ENCODE data around the gene ENTPD2.

ENTPD2 gene

DNA sequence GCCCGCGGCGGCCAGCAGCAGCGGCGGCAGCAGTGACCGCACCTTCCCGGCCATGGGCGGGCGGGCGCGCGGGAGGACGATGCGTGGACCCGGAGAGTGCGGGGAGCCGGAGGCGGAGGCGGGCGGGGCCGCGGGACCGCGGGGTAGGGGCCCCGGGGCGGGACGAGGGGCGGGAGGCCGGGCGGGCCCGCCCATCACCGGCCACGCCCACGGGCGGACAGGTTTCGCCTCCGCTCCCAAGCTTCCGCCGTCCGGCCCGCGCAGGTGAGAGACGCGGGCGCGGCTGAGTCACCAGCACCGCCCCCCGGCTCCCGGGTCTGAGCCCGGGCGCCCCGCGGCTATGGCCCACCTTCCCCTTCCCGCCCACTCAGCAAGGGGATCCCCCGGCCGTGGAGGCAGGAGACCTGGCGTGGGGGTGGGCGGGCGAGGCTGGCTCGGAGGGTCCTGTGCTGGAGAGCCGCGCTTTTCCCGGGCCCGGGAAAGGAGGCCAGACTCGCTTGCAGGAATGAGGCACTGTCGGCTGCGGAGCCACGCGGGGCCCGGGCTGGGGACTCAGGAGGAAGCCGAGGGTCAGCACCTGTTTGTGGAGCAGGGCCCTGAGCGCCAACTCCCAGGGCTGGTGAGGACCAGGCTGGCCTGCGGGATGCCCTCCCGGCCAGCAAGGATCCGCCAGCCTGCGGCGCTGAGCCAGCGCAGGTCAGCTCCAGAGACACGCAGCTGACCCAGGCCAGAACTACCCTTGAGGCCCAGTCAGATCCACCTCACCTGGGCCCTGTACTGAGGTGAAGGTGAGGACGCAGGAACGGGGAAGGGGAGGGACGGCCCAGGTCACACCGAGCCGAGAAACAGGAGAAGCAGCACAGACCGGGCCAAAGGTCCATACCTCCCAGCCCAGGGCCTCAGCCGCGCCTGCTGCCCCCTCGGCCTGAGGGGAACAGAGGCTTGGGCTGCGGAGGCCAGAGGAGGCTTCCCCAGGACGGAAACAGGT is at the start of gene ENTPD2:
Gene ENTPD2, minus strand, starts transcription at position 118 of the 988 bp plus-strand sequence. Its CDS starts 64 bp downstream, at position 54.
- peak in 1 of 6 experiments; percentile 26 for DNase-seq

DNA sequence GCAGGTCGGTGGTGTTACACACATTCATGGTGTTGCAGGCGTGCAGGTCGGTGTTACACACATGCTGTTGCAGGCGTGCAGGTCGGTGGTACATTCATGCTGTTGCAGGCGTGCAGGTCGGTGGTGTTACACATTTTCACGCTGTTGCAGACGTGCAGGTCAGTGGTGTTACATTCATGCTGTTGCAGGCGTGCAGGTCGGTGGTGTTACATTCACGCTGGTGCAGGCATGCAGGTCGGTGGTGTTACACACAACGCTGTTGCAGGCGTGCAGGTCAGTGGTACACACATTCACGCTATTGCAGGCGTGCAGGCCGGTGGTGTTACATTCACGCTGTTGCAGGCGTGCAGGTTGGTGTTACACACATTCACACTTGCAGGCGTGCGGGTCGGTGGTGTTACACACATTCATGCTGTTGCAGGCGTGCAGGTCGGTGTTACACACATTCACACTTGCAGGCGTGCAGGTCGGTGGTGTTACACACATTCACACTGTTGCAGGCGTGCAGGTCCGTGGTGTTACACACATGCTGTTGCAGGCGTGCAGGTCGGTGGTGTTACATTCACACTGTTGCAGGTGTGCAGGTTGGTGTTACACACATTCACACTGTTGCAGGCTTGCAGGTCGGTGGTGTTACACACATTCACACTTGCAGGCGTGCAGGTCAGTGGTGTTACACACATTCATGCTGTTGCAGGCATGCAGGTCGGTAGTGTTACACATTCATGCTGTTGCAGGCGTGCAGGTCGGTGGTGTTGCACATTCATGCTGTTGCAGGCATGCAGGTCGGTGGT is 49.5 kb upstream of the ENTPD2 start:
- no peak for DNase-seq

DNA sequence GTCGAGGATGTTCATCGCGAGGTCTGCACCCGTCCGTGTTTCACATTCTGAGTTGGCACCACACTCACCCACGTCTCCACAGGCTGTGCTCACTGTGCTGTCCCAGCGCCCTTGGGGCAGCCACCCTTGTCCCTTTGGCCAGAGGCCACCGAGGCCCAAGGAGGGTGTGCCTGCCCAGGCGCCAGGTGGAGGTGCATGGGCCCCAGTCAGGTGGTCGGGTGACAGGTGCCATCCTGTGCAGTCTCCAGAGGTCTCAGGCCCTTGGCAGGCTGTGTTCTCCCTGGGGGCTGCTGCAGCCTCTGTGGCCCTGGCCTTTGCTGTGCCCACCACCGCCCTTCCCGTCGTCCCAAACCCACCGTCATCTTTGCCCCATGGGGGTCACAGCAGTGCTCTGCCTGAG is 45.4 kb upstream of the ENTPD2 start:
- DNase-seq = no peak

DNA sequence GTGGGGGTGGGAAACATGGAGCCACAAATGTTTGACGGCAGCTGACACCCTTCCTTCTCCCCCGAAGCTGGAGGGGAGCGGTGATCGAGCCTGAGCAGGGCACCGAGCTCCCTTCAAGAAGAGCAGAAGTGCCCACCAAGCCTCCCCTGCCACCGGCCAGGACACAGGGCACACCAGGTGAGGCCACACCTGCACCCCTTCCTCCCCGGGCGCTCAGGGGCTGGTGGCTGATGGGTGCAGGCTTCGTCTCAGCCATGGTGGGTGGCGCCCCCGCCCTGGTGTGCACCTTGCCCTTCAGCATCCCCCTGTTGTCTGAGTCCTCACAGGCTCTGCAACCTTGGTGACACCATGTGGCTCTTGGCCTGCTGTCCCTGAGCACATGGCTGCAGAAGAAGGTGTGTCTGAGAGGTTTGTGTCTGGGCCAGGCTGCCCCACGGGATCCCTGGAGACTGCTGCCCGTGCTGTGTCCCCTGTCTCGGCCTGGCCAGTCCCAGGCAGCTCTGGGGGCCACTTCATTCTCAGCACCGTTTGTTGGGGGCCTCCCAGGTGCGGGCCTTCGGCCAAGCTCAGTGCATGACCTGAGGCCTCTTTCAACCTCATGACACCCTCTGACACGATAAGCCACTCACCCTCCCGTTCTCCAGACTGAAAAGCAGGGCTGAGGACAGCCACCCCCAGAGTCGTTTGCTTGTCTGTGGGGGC is 44.1 kb upstream of the ENTPD2 start:
- DNase-seq = no peak

DNA sequence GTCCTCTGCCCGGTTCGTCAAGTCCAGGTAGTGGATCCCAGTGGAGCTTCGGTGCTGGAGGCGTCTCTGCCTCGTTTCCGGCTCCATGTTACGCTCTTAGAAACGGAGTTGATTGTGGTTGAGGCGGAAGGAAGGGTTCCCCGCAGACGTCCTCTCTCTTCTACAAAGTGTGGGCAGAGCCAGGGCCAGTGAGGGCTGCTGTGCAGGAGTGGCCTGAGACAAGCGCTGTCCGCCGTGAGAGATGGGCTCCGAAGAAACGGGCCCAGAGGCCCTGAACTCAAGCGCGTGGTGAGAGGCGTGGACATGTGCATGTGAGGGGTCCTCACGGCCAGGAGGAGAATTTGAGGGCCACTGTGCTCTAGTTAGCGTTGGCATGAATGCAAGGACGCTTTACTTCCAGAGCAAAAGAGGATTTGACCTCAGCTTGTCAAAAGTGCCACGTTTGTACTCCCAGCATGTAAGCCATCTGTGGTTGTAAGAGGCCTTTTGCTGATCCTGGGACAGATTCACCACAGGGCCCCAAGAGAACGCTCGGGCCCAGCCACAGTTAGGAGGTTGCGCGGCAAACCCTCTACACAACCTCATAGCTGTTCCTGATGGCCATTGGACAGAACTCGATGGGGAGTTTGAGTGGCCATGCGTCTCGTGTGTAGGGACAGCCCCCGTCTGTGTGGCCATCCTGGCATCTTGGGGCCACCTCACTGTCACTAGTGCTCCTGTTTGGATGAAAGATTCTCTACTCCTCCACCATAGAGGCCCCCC is 43.1 kb upstream of the ENTPD2 start:
- no peak for DNase-seq

DNA sequence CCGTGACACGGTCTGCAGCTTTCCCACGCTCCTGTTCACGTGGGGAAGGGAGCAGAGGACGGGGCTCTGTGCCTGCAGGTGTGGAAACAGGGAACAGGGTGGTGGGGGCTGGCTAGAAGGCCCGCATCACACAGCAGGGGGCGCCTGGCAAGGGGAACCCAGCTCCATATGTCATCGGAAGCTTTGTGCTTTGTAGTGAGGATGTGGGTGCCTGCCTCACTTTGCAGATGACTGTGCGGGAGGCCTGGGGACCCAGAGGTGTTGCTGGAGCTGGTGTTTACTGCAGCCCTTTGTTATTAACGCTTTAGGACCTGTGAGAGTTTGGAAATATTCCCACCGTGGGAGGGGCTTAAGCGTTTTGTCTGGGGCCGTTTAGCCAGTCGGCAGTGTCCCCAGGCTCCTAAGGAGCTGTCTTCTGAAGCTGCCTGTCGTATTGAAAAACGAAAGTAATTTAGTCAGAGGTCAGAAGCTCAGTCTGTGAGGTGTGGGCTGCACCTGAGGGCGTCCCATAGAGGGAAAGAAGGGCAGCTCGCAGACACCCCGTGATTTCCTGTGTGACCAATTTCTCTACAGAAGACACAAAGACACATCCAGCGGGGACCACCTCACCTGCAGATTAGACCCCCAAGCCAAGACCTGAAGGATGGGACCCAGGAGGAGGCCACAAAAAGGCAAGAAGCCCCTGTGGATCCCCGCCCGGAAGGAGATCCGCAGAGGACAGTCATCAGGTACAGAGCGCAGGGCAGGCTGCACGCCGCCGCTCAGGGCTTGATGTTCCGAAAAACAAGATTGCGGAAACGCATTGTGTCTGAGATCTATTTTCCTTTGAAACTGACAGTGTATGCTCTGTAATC is 42.0 kb upstream of the ENTPD2 start:
- peak; percentile 79 to 90 (median 86) for DNase-seq

DNA sequence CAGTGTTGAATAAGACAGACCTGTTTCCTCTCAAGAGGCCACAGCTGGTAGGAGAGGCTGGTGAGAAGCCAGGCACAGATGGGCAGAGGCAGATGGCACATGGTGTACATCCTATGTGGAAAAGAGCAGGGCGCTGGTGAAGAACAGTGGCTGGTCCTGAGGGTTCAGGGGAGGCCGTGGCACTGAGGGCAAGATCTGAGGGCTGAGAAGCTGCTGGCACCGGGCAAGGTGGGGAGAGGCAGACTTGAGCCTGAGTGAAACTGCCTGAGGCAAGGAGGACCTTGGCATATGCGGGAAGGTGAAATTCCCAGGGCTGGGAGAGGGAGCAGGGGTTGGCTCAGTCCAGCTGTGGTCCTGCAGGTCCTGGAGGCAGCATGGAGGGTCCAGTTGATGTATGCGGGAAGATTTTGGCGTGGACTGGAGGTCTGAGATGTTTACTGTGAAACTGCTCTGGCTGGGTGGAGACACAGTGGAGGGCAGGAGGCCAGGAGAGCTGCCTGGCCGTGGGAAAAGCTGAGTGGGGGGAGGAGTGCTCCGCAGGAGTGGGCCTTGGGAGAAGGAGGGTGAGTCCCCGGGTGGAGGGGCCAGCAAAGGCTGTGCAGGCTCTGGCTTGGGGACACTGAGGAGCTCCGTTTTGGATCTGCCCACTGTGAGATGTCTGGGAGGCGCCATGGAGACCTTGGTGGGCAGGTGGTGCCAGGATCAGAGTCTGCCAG is 35.5 kb upstream of the ENTPD2 start:
- DNase-seq = no peak

DNA sequence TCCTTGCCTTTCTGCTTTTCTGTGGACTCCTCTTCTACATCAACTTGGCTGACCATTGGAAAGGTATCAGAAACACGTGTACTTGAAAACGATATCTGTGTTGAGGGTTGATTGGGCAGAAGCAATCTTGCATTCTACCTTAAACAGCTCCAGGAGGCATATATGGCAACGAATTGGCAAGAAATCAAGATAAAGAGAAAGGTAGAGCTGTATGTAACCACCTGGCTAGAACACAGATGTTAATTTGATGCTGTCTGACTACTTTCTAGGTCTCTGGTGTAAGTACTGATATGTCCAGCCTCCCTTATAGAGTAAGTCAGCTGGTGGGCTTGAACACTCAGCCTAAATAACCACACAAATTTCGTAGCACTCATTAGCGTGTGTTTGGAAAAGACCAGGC is 34.3 kb upstream of the ENTPD2 start:
- DNase-seq = no peak

DNA sequence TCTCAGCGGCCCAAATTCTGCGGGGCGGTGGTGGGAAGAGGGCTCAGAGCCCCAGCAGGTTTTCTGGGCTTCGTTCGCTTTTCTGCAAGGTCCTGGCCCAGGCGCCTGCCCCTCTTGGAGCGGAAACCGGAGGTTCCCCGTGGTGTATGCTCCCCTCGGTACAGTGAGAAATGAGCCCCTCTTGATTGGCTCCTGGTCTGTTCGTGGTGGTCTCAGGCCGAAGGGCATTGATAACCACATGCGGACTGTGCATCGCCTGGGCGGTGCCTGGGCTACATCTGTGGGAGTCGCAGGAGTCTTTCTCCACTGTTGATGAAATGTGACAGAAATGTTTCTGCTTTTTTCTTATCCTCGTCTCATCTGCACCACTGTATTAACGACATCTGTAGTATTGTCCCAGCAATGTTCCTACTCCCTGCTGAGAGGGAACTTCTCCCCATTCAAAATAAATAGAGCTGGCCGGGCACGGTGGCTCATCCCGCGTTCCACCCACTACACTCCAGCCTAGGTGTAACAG is 33.6 kb upstream of the ENTPD2 start:
- DNase-seq = peak in 1 of 6 experiments; percentile 35

DNA sequence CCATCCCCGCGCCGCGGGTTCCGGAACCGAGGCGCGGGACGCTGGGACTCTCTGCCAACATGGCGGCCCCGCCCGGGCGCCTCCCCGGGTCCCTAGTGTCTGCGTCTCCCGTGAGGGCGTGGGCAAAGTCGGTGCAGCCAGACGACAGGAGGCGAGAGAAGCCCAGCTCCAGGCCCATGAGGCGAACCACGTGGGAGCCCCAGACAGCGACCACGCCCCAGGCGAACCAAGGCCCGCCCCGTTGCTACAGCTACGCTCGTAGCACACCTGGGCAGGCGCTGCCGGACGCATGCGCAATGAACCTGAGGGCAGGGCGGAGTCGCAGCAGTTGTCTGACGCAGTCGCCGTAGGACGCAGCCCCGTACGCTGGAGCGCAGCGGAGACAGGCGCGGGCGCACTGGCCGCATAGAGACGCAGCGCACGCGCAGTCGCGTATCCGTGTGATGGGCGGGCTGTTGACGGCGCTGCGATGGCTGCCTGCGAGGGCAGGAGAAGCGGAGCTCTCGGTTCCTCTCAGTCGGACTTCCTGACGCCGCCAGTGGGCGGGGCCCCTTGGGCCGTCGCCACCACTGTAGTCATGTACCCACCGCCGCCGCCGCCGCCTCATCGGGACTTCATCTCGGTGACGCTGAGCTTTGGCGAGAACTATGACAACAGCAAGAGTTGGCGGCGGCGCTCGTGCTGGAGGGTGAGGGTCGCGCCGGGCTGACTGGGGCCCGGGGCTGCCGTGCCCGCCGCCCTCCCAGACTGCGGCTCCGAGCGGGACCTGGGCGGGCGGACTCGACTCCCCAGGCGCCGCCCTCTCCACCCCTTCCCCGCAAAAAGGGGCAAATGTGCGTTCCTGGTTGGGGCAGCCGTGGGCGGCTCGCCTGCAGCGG is 32.9 kb upstream of the ENTPD2 start, which contains the start of gene MAN1B1:
Gene MAN1B1, plus strand, starts transcription at position 455 of the 878 bp plus-strand sequence. Its CDS starts 15 bp downstream, at position 470.
- peak; percentile 94 to 100 (median 99) for DNase-seq

DNA sequence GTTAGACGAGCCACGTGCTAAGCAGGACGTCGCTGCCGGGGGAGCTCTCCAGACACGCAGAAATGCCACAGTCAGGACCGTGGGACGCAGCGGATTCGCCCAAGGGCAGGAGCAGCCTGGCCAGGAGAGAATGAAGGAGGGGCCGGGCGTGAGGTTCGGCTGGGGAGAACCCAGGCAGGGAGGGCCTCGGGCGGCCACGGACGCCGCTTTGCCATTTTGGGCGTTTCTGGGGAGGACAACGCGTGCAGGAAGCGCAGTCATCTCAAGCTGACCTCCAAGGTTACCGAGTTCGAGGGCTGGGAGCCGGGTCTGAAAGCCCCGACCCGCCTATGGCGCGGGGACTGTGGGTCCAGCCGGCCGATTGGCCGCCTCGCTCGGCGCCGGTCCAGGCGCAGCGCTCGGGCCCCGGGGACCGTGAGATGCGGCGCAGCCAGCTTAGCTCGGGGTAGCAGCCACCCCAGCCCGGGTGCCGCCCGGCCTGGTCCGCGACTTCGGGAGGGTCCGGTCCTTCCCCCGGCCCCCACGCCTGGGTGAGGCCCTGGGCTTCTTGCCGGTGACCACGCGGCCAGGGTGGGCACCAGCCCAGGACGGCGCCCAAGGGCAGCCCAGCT is 32.2 kb upstream of the ENTPD2 start:
- DNase-seq = peak in 2 of 6 experiments; percentile 47 to 60

DNA sequence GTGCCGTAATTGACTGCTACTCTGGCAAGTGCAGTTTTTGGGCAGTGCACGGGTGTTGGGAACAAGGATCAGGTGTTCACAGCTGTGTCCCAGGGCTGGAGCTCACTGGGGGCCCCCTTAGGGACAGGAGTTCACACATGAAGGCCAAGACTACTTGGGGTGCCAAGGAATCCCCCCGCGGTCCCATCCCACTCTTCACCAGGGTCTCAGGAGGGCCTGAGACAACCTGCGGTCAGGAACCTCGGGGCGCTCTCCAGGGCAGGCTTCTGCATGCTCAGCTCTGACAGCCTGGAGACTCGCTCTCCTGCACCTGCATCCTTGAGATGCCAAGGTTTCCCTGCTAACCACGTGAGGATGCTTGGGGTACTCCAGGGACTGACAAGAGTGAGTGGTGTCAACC is 30.7 kb upstream of the ENTPD2 start:
- no peak for DNase-seq

DNA sequence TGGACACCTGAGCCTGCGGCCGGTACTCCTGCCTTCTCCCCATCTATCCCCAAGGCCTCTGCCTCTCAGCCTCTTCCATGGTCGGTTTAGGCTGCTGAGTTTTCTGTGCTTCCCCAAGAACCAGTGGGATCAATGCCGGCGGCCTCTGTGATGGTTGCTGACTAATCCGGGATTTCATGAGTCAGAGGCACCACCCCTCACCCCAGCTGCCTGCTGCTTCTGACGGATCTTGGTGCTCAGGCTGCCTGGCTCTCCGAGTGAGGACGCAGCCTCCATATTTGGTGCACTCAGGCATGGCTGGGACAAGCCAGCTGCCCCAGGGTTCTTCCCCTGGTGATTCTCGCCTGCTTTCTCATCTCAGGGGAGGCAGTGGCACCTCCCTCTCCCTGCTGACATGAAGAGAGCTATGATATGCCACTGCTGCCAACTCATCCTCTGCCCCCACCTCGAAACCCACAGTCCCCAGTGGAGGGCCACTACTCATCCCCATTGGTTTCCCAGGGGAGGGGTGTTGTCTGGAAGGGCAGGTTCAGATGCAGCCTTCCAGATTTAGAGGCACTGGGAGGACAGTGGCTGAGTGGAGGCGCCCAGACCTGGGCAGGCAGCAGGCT is 29.6 kb upstream of the ENTPD2 start:
- no peak for DNase-seq

DNA sequence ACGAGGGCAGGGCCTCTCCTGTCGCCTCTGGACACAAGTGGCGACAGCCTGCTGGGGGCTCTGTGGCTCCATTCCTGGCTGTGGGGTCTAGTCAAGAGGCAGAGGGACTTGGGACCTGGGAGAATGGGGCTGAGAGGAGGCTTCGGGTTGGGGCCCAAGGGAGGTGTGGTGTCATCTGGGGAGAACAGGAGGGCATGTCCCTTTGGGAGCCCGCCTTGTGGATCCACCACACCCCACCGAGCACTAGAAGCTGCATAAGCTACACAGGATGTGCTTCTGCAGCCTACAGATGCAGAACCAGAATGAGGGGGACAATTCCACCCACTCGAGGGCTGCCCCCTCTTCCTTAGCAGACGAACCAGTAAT is 29.0 kb upstream of the ENTPD2 start:
- no peak for DNase-seq

DNA sequence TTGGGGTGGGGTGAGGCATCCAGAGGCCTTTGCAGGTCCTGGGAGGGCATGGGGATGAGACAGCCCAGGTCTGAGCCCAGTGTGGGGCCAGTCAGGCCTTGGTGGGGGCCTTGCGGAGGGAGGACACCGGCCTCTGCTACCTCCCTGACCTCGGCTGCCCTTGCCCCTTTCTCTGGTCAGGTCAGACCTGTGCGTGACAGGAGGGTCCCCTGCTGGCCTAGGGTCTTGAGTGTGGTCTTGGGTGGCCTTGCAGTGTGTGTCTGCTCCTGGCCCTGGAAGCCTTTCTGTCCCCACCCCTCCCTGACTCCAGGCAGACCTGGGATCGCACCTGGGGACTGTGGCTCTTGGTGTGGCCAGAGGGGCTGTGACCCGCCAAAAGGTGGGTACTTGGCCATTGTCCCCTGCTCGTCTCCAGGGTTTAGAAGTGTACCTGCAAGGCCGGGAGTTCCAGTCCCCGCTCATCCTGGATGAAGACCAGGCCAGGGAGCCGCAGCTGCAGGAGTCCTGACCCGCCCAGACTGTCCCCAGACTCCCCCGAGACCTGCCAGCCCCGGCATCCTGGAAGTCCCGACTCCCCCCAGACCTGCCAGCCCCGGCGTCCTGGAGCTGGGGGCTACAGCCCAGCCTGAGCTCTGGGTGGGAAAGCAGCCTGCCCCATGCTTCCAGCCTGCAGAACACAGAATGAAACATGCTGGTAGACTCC is 28.5 kb upstream of the ENTPD2 start:
- DNase-seq = no peak

DNA sequence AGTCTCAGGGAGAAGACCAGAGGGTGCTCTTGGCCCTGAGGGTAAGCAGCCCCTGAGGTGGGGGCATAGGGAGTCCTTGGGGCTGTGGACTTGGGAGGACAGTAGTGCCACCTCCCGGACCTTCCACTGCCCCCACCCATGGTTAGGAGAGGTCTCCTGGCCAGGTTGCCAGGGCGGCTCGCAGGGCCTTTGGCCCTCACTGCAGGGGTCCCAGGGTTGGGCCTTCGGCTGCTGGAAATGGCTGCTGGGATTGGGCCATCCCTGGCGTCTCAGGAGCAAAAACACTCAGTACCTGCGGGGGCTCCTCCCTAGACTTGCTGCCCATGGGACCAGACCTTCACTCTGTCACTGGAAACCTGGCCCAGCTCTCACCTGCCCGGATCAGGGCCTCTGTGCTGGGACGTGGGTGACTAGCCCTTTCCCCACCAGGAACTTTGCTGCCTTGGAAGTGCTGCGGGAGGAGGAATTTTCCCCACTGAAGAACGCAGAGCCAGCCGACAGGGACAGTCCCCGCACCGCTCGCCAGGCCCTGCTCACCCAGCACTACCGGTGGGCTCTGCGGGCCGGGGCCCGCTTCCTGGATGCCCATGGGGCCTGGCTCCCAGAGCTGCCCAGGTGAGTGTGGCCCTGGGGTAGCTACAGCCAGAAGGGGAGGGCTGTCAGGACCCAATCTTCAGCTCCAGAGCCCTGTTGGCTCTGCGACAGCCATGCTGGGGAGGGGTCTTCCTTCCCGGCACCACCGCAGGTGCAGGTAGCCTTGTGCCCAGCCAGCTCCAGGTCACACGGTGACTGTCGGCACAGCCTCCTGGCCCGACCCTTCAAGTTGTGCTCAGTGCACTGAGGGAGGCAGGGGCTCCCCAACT is 26.6 kb upstream of the ENTPD2 start:
- DNase-seq = no peak

DNA sequence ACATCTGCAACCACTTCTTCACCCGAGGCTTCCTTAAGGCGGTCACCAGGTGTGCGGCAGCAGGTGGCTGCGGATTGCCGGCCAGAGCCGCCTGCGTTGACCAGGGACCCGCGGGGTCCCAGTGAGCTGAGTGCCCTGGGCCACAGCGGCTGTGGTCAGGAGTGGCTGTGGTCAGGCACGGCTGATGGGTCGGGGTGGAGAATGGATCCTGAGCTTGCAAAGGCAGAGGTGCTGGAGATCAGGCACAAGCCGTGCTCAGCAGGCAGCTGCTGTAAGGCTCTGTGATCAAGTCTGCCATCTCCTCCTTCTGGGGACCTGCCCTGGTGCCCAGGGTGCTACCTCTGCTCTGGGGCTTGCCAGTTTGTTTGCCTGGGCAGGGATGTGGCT is 25.5 kb upstream of the ENTPD2 start:
- DNase-seq = no peak
